HepG2 (cell line): Measurements from ENCODE around the gene SNRPF. TPM values are rescaled to one million over a fixed set of nuclear protein-coding genes. Genes with fewer than 3 reads are reported as not detected.

Source experiments
- AKNA ChIP-seq: sonication (generic); formaldehyde crosslinking; IDR thresholded peaks from 2 replicates; pipeline ENCODE4 v1.4.0; 2020; ENCODE audit warnings: missing genetic modification reagents, borderline replicate concordance
- ASH2L ChIP-seq: fragments of 300-600, 200-600 bp; sonication (generic); IDR thresholded peaks from 2 replicates; pipeline ENCODE4 v1.7.0; 2017; ENCODE audit warnings: low read depth, mild to moderate bottlenecking, moderate library complexity, mixed read lengths, low read length; ENCODE audit not compliant: insufficient read length
- CBX5 ChIP-seq: sonication (generic); formaldehyde crosslinking; IDR thresholded peaks from 2 replicates; pipeline ENCODE4 v1.4.0; 2020; ENCODE audit warnings: missing genetic modification reagents, borderline replicate concordance
- FOXK1 ChIP-seq: sonication (generic); formaldehyde crosslinking; IDR thresholded peaks from 2 replicates; pipeline ENCODE4 v1.4.0; 2020; ENCODE audit warnings: low read depth, missing genetic modification reagents, borderline replicate concordance
- GFI1 ChIP-seq: sonication (generic); formaldehyde crosslinking; IDR thresholded peaks from 2 replicates; pipeline ENCODE4 v1.5.0; 2020; ENCODE audit warnings: missing genetic modification reagents, mild to moderate bottlenecking, borderline replicate concordance
- ISL2 ChIP-seq: sonication (generic); formaldehyde crosslinking; IDR thresholded peaks from 2 replicates; pipeline ENCODE4 v1.5.0; 2020; ENCODE audit warnings: missing genetic modification reagents
- ISX ChIP-seq: sonication (generic); formaldehyde crosslinking; conservative IDR thresholded peaks from 2 replicates; pipeline ENCODE4 v1.5.0; 2020; ENCODE audit warnings: missing genetic modification reagents
- JUN ChIP-seq: sonication (generic); formaldehyde crosslinking; IDR thresholded peaks from 2 replicates; pipeline ENCODE4 v1.4.0; 2020; ENCODE audit warnings: mild to moderate bottlenecking, missing genetic modification reagents
- PAF1 ChIP-seq: IDR thresholded peaks from 2 replicates; pipeline ENCODE4 v1.6.1; 2016; ENCODE audit warnings: missing genetic modification reagents, missing compliant biosample characterization
- PRDM4 ChIP-seq: sonication (generic); formaldehyde crosslinking; IDR thresholded peaks from 2 replicates; pipeline ENCODE4 v1.9.0; 2021; ENCODE audit warnings: missing genetic modification reagents, borderline replicate concordance
- SIN3A ChIP-seq: IDR thresholded peaks from 2 replicates; pipeline ENCODE4 v1.6.1; 2011; ENCODE audit warnings: low read depth, mild to moderate bottlenecking, control low read depth, low read length, borderline replicate concordance
- YEATS2 ChIP-seq: sonication (generic); formaldehyde crosslinking; IDR thresholded peaks from 2 replicates; pipeline ENCODE4 v1.4.0; 2020; ENCODE audit warnings: missing genetic modification reagents, borderline replicate concordance
- ZBTB25 ChIP-seq: IDR thresholded peaks from 2 replicates; pipeline ENCODE4 v1.6.1; 2018; ENCODE audit warnings: missing genetic modification reagents
- ZFP1 ChIP-seq: IDR thresholded peaks from 2 replicates; pipeline ENCODE4 v1.6.1; 2016
- ZNF362 ChIP-seq: sonication (generic); formaldehyde crosslinking; IDR thresholded peaks from 2 replicates; pipeline ENCODE4 v1.4.0; 2020; ENCODE audit warnings: missing genetic modification reagents, mild to moderate bottlenecking, borderline replicate concordance
- ZNF431 ChIP-seq: sonication (generic); formaldehyde crosslinking; IDR thresholded peaks from 2 replicates; pipeline ENCODE4 v1.9.0; 2022; ENCODE audit warnings: missing genetic modification reagents, low read depth, mild to moderate bottlenecking, borderline replicate concordance
- ZNF44 ChIP-seq: sonication (generic); formaldehyde crosslinking; IDR thresholded peaks from 2 replicates; pipeline ENCODE4 v1.5.1; 2020; ENCODE audit warnings: mild to moderate bottlenecking, missing genetic modification reagents
- ZNF878 ChIP-seq: sonication (generic); formaldehyde crosslinking; IDR thresholded peaks from 2 replicates; pipeline ENCODE4 v1.8.1; 2023; ENCODE audit warnings: mild to moderate bottlenecking, missing genetic modification reagents, moderate library complexity
- ZNF879 ChIP-seq: sonication (generic); formaldehyde crosslinking; IDR thresholded peaks from 2 replicates; pipeline ENCODE4 v1.8.1; 2023; ENCODE audit warnings: missing genetic modification reagents
- polyA plus RNA-seq, 8 experiments: library from polyadenylated mRNA; depleted of rRNA in 3 of 8; stranded (reverse) in 7 of 8; unstranded in 1 of 8; fragments of >200 nt; fragmentation: Illumina TruSeq in 4 of 8; extraction: Trizol in 4 of 8; gene quantifications; 2 replicates each; pipeline versions ENCODE4 v1.2.1 to v1.2.3, GENCODE V29; 2011 to 2016; ENCODE audit warnings: low read depth in 4 of 8, missing spikeins in 1 of 8, mixed read lengths in 1 of 8; ENCODE audit not compliant: insufficient read depth in 1 of 8
- total RNA-seq, 5 experiments: library from RNA; depleted of rRNA; stranded (reverse); fragments of >200 nt; fragmentation: Illumina TruSeq; extraction: Trizol; gene quantifications; 2 replicates each; pipeline ENCODE4 v1.2.3, GENCODE V29; 2016; ENCODE audit warnings: low read depth in 1 of 5

SNRPF gene
- total and polyA plus RNA-seq, 2 of the 13 experiments (the other 11 are each of a cell fraction or from before 2014, with no cell fraction given): 31.7 to 77.2 TPM

GRCh38 chr12:95858451-95859343, at the start of gene SNRPF (continued):
- TF ChIP-seq ZNF362 (CRISPR knock-in tag) (no peak), GFI1 (CRISPR knock-in tag) (no peak), ISX (CRISPR knock-in tag) (no peak), PRDM4 (CRISPR knock-in tag) (no peak), ZNF878 (no peak), CBX5 (CRISPR knock-in tag) (0 out of 2 replicates have a peak, but pooled peaks have one; percentile 66), FOXK1 (CRISPR knock-in tag) (peak; percentile 92), ZBTB25 (CRISPR knock-in tag) (no peak; the same call in 1 of the 2 replicates), YEATS2 (CRISPR knock-in tag) (peak; percentile 91), ZNF879 (CRISPR knock-in tag) (no peak), ZNF431 (CRISPR knock-in tag) (no peak), PAF1 (CRISPR knock-in tag) (no peak), AKNA (CRISPR knock-in tag) (peak; percentile 52; the same call in 1 of the 2 replicates), ZFP1 (CRISPR knock-in tag) (0 out of 2 replicates have a peak, but pooled peaks have one; percentile 57), ISL2 (CRISPR knock-in tag) (peak; percentile 73), ASH2L (peak; percentile 98), JUN (0 out of 2 replicates have a peak, but pooled peaks have one; percentile 28), ZNF44 (peak; percentile 46; the same call in 1 of the 2 replicates), SIN3A (peak; percentile 95)
